ENCODE measurements around the gene TRIO.

Gene TRIO

GRCh38 chr5:14356305-14356704, 213.2 kb downstream of the TRIO start:
- H3K9ac ChIP-seq (ENCODE audit: low read length): no peak overlapping the region
- H3K4me3 ChIP-seq (ENCODE audit: low read length): no peak overlapping the region
- H3K27me3 ChIP-seq (replicated peaks; ENCODE audit: insufficient read depth, low read length): no peaks in the 10 kb centered on the region
- DNase-seq: no peak
- no peak overlapping the region for H3K4me2 ChIP-seq (ENCODE audit: low read depth, low read length)
- no peaks in the 10 kb centered on the region for H4K20me1 ChIP-seq (ENCODE audit: insufficient read depth, low read length)
- no peak for TF ChIP-seq EZH2 (optimal IDR thresholded peaks at IDR 0.05; ENCODE audit: low read depth, low read length)
- TF ChIP-seq EZH2phosphoT487 (IDR thresholded peaks at IDR 0.05; ENCODE audit: low read length): no peak
- TF ChIP-seq CTCF (IDR thresholded peaks at IDR 0.05; ENCODE audit: low read length): no peak
- no peaks in the 10 kb centered on the region for H3K9me3 ChIP-seq (replicated peaks; ENCODE audit: insufficient read depth, low read length)
- no peaks in the 10 kb centered on the region for H3K36me3 ChIP-seq (replicated peaks; ENCODE audit: insufficient read depth, low read length)
- H3K9me2 ChIP-seq (replicated peaks; ENCODE audit: insufficient read depth, low read length): no peaks in the 10 kb centered on the region
- no peak overlapping the region for H3K27ac ChIP-seq (ENCODE audit: low read length)
- no peaks in the 10 kb centered on the region for H3K79me2 ChIP-seq (ENCODE audit: low read length)
- no peaks in the 10 kb centered on the region for H3F3A ChIP-seq (ENCODE audit: insufficient read depth, low read length)
- H3K4me1 ChIP-seq (ENCODE audit: low read length): peaks cover 8% of the 10 kb centered on the region
- H2AFZ ChIP-seq (ENCODE audit: low read length): no peak overlapping the region

GRCh38 chr5:14357441-14357840, 214.3 kb downstream of the TRIO start:
- Histone ChIP-seq H3K79me2 (ENCODE audit: low read length) (no peaks in the 10 kb centered on the region), H3F3A (ENCODE audit: insufficient read depth, low read length) (no peaks in the 10 kb centered on the region), H2AFZ (ENCODE audit: low read length) (no peak overlapping the region), H3K4me3 (ENCODE audit: low read length) (no peak overlapping the region), H3K4me2 (ENCODE audit: low read depth, low read length) (no peak overlapping the region), H3K9ac (ENCODE audit: low read length) (no peak overlapping the region), H3K9me3 (replicated peaks; ENCODE audit: insufficient read depth, low read length) (no peaks in the 10 kb centered on the region), H3K9me2 (replicated peaks; ENCODE audit: insufficient read depth, low read length) (no peaks in the 10 kb centered on the region), H3K27ac (ENCODE audit: low read length) (no peak overlapping the region), H4K20me1 (ENCODE audit: insufficient read depth, low read length) (no peaks in the 10 kb centered on the region), H3K4me1 (ENCODE audit: low read length) (peaks cover 8% of the 10 kb centered on the region), H3K27me3 (replicated peaks; ENCODE audit: insufficient read depth, low read length) (no peaks in the 10 kb centered on the region), H3K36me3 (replicated peaks; ENCODE audit: insufficient read depth, low read length) (no peaks in the 10 kb centered on the region)
- DNase-seq: no peak
- TF ChIP-seq EZH2 (optimal IDR thresholded peaks at IDR 0.05; ENCODE audit: low read depth, low read length) (no peak), CTCF (IDR thresholded peaks at IDR 0.05; ENCODE audit: low read length) (no peak), EZH2phosphoT487 (IDR thresholded peaks at IDR 0.05; ENCODE audit: low read length) (no peak)

GRCh38 chr5:14357851-14358250, 214.7 kb downstream of the TRIO start:
- no peaks in the 10 kb centered on the region for H3F3A ChIP-seq (ENCODE audit: insufficient read depth, low read length)
- no peak overlapping the region for H3K27ac ChIP-seq (ENCODE audit: low read length)
- no peak for DNase-seq
- H3K79me2 ChIP-seq (ENCODE audit: low read length): no peaks in the 10 kb centered on the region
- no peaks in the 10 kb centered on the region for H3K9me3 ChIP-seq (replicated peaks; ENCODE audit: insufficient read depth, low read length)
- peaks cover 8% of the 10 kb centered on the region for H3K4me1 ChIP-seq (ENCODE audit: low read length)
- no peak overlapping the region for H3K4me3 ChIP-seq (ENCODE audit: low read length)
- no peaks in the 10 kb centered on the region for H3K36me3 ChIP-seq (replicated peaks; ENCODE audit: insufficient read depth, low read length)
- TF ChIP-seq EZH2phosphoT487 (IDR thresholded peaks at IDR 0.05; ENCODE audit: low read length) (no peak), EZH2 (optimal IDR thresholded peaks at IDR 0.05; ENCODE audit: low read depth, low read length) (no peak), CTCF (IDR thresholded peaks at IDR 0.05; ENCODE audit: low read length) (no peak)
- no peak overlapping the region for H2AFZ ChIP-seq (ENCODE audit: low read length)
- no peaks in the 10 kb centered on the region for H4K20me1 ChIP-seq (ENCODE audit: insufficient read depth, low read length)
- H3K9ac ChIP-seq (ENCODE audit: low read length): no peak overlapping the region
- H3K9me2 ChIP-seq (replicated peaks; ENCODE audit: insufficient read depth, low read length): no peaks in the 10 kb centered on the region
- H3K27me3 ChIP-seq (replicated peaks; ENCODE audit: insufficient read depth, low read length): no peaks in the 10 kb centered on the region
- no peak overlapping the region for H3K4me2 ChIP-seq (ENCODE audit: low read depth, low read length)
